SH-SY5Y (cell line): ENCODE data around the gene RHBDD1.

Experiments used
- GATA2 ChIP-seq: IDR thresholded peaks from 2 replicates; pipeline ENCODE4 v1.6.1; 2011; ENCODE audit warnings: mild to moderate bottlenecking, low read depth, low read length
- GATA3 ChIP-seq: IDR thresholded peaks from 2 replicates; pipeline ENCODE4 v1.6.1; 2011; ENCODE audit warnings: low read depth, mild to moderate bottlenecking, low read length, moderate library complexity

DNA sequence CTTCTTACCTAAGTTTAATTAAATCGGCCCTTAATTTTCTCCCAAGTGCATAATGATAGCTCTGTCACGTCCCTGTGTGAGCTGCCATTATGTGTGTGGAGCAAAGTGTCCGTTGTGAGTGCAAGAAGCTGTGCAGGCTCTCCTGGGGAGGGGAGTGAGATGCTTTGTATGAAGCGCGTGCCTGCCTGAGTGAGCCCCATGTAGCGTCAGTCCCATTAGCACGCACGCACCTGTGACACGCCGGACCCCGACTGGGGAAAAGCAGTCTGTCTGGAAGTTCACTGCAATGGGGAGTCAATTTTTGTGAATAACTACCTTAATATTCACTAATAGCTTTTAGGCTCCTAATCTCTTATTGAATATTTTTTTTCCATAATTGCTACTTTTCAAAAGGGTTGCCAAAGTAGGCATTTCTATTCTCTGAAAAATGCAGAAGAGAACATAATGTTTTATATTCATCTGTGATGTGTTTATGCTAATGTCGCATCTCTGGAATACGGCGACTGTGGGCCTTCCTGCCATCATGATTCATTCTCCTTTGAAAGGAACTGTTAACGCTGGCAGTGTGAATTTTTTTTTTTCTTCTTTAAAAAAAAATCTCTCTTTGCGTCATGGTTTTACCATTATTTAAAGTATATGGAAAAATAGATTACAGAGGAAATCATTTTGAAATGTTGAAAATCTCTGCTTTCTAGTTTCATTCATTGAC lies 170.5 kb downstream of the RHBDD1 start:
- TF ChIP-seq GATA2 (no peak), GATA3 (no peak)
